Naive thymus-derived CD4-positive, alpha-beta T cell (primary cell): ENCODE measurements around the gene PPA2. TPM values are rescaled to one million over a fixed set of nuclear protein-coding genes. Genes with fewer than 3 reads are reported as not detected.
"Not testable (repeated sequence)": the region's sequence is repeated elsewhere in the genome, so short reads cannot be mapped to it uniquely, and the experiment has no call there.

Experiments
- ATAC-seq: fragments of 150-1000 bp; cut with Tn5 transposase; 2 replicates; pipeline ENCODE4 v1.10.0; 2021; ENCODE audit warnings: mild to moderate bottlenecking, moderate library complexity
- CTCF ChIA-PET: fragments of 350-600 bp; sonication (Branson Sonifier 250); formaldehyde crosslinking; loops from one replicate; lab custom pipeline; 2021; ENCODE audit warnings: antibody characterized with exemption; lab: Charles Lee
- POLR2A ChIA-PET: fragments of 350-600 bp; sonication (Branson Sonifier 250); formaldehyde crosslinking; loops from one replicate; lab custom pipeline; 2021; ENCODE audit warnings: antibody characterized with exemption, inconsistent platforms; lab: Charles Lee
- DNase-seq, 9 donors: peaks; one replicate each; pipeline versions ENCODE4 v3.0.0 to v3.0.0-alpha.2; 2020 to 2022; ENCODE audit warnings: mixed read lengths in 1 of 9
- H3K27ac ChIP-seq: one replicate; pipeline ENCODE4 v1.7.0; 2013; ENCODE audit warnings: mild to moderate bottlenecking, low read depth, low read length, moderate library complexity
- H3K27me3 ChIP-seq, 2 donors: one replicate each; pipeline ENCODE4 v1.7.0; 2013; ENCODE audit warnings: low read length in 2 of 2, mild to moderate bottlenecking in 2 of 2, moderate library complexity in 2 of 2; ENCODE audit not compliant: control insufficient read depth in 2 of 2, insufficient read depth in 2 of 2
- H3K36me3 ChIP-seq, 3 experiments: 1 replicate in 2 of 3; 2 replicates in 1 of 3; pipeline ENCODE4 v1.7.0; 2013; ENCODE audit warnings: low read length in 3 of 3, mild to moderate bottlenecking in 3 of 3, moderate library complexity in 1 of 3; ENCODE audit not compliant: insufficient read depth in 3 of 3, control insufficient read depth in 2 of 3
- H3K4me1 ChIP-seq, 2 donors: one replicate each; pipeline ENCODE4 v1.7.0; 2013; ENCODE audit warnings: low read length in 2 of 2, mild to moderate bottlenecking in 2 of 2, moderate library complexity in 1 of 2; ENCODE audit not compliant: control insufficient read depth in 2 of 2, insufficient read depth in 2 of 2
- H3K4me3 ChIP-seq: 2 replicates; pipeline ENCODE4 v1.7.0; 2013; ENCODE audit warnings: mild to moderate bottlenecking, low read length
- H3K9me3 ChIP-seq, 3 experiments: 1 replicate in 2 of 3; 2 replicates in 1 of 3; pipeline ENCODE4 v1.7.0; 2013; ENCODE audit warnings: low read length in 3 of 3; ENCODE audit not compliant: control insufficient read depth in 2 of 3
- H3K27ac Mint-ChIP-seq, 9 donors: one replicate each; pipeline ENCODE4 v1.8.0; 2020 to 2022; ENCODE audit warnings: mixed read lengths in 9 of 9, mild to moderate bottlenecking in 8 of 9, moderate library complexity in 5 of 9, inconsistent platforms in 2 of 9
- H3K27me3 Mint-ChIP-seq, 5 donors: one replicate each; pipeline ENCODE4 v1.8.0; 2021 to 2022; ENCODE audit warnings: mixed read lengths in 5 of 5, mild to moderate bottlenecking in 1 of 5
- H3K36me3 Mint-ChIP-seq, 5 donors: one replicate each; pipeline ENCODE4 v1.8.0; 2020 to 2022; ENCODE audit warnings: mixed read lengths in 5 of 5, mild to moderate bottlenecking in 3 of 5, inconsistent platforms in 1 of 5
- H3K4me1 Mint-ChIP-seq, 7 donors: one replicate each; pipeline ENCODE4 v1.8.0; 2020 to 2022; ENCODE audit warnings: mixed read lengths in 7 of 7, mild to moderate bottlenecking in 3 of 7, inconsistent platforms in 1 of 7
- H3K4me3 Mint-ChIP-seq, 10 donors: one replicate each; pipeline ENCODE4 v1.8.0; 2020 to 2022; ENCODE audit warnings: mild to moderate bottlenecking in 10 of 10, mixed read lengths in 10 of 10, moderate library complexity in 6 of 10, inconsistent platforms in 2 of 10
- H3K9me3 Mint-ChIP-seq, 11 donors: one replicate each; pipeline ENCODE4 v1.8.0; 2020 to 2022; ENCODE audit warnings: mixed read lengths in 11 of 11, mild to moderate bottlenecking in 4 of 11, inconsistent platforms in 1 of 11, moderate library complexity in 1 of 11
- intact Hi-C, 2 donors: fragments of 100-400 bp; cut with micrococcal nuclease; formaldehyde crosslinking; loops; one replicate each; pipeline ENCODE4 v1.15.1; 2023
- polyA plus RNA-seq, 2 donors: library from polyadenylated mRNA; unstranded; fragments of 300-500 nt; fragmentation: Illumina TruSeq; gene quantifications; one replicate each; pipeline ENCODE4 v1.2.3, GENCODE V29; 2021
- total RNA-seq, 6 experiments: library from RNA in 5 of 6; stranded (reverse) in 5 of 6; gene quantifications; 1 replicate in 5 of 6; 2 replicates in 1 of 6; pipeline ENCODE4 v1.2.3 and lab custom pipeline; 2021 to 2026

The PPA2 gene
- total and polyA plus RNA-seq, 7 experiments from 2014 or later, result 38.2 to 107 (median 51.2) TPM

DNA sequence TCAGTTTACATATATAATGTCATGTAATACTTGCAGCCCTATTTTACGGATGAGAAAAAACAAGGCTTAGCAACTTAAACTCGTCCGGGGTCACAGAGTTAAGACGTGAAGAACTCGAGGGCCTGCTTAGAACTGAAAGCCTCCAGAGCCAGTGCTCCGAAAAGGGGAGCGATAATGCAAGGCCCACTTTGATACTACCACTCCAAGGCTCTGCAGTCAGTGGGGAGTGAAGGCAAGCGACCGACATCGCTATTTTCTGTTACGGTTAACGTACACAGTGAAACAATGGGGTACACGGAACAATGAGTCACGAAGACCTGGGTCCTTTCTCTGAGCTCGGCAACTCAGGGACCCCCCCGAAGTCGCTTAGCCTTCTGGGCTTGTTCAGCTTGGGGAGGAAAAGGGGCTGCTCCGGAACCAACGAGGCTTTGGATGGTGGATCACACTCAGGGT is 965 bp downstream of the PPA2 start:
- H3K27me3 Mint-ChIP-seq, result peaks cover 0 to 7% (median 0%) of the 10 kb centered on the region in 5 donors
- H3K36me3 ChIP-seq, result peaks cover 0 to 7% (median 0%) of the 10 kb centered on the region in 3 experiments
- peaks cover 34 to 54% (median 52%) of the 10 kb centered on the region in 7 donors for H3K4me1 Mint-ChIP-seq

DNA sequence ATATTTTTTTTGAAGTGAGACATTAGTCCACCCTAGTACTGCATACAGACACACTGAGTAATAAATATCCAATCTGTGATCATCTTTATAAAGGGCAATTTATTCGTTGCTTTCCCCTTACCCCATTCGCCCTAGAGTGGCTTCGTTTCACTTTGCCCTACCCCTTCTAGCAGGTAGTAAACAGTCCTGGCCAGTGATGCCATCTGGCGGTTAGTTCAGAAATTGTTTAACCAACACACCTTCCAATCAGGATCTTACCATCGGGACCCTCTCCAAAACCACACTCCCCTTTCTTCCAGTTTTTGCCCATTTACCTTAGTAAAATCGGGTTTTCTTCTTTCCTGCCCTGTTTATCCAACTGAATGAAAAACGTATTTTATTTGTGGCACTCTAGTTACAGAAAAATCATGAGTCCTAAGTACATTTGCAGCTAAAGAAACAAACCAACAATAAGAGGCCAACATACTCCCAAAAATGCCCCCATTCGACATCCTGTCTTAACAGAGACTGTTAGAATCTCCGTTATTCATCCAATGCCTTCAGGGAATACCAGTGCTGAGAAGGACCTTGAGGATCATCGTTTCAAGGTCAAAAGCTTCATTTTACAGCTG is 2.2 kb downstream of the PPA2 start:
- Histone ChIP-seq H3K27ac (peak overlapping the region; percentile 95), H3K9me3 (no peaks in the 10 kb centered on the region), H3K27me3 (no peaks in the 10 kb centered on the region), H3K4me3 (peak overlapping the region; percentile 25), H3K4me1 (peaks cover 18 to 21% of the 10 kb centered on the region in 2 donors), H3K36me3 (peaks cover 0 to 13% (median 0%) of the 10 kb centered on the region in 3 experiments)
- H3K4me3 Mint-ChIP-seq, result peak overlapping the region; percentile 59 to 99 (median 82)
- ChIA-PET CTCF (interaction anchor here (1.4 to 1.7 kb wide), 5 partner anchors 10 to 332 kb away, joined by 3 to 10 read pairs (median 4); no protein-coding TSS in a partner anchor), POLR2A (interaction anchor here (0.6 kb wide), 1 partner anchor 145 kb away, joined by 4 read pairs; no protein-coding TSS in a partner anchor)
- peak; percentile 21 to 75 (median 69) for DNase-seq
- peak; percentile 53 for ATAC-seq
- H3K36me3 Mint-ChIP-seq, result peaks cover 0 to 18% (median 10%) of the 10 kb centered on the region in 5 donors
- peaks cover 42 to 66% (median 63%) of the 10 kb centered on the region in 7 donors for H3K4me1 Mint-ChIP-seq
- intact Hi-C loops, result loop anchor here (1.0 to 5.0 kb wide), 10 partner anchors 165 to 979 kb away; partner anchors contain the start of genes TET2 (in 2 of the 2), AIMP1 (in 1 of the 2), CXXC4 (in 1 of the 2) and TBCK (in 1 of the 2)
- peak overlapping the region; percentile 5 to 100 (median 44) for H3K27ac Mint-ChIP-seq
- peaks cover 0 to 2% (median 0%) of the 10 kb centered on the region in 11 donors for H3K9me3 Mint-ChIP-seq
- H3K27me3 Mint-ChIP-seq, result peaks cover 0 to 5% (median 0%) of the 10 kb centered on the region in 5 donors

More for the DNA sequence above, 965 bp downstream of the PPA2 start:
- H3K27ac ChIP-seq, result peak overlapping the region; percentile 95
- POLR2A ChIA-PET, result interaction anchor here (0.6 to 2.5 kb wide), 9 partner anchors 9 to 843 kb away, joined by 3 to 10 read pairs (median 5); partner anchors contain the start of genes GSTCD, INTS12 and TBCK
- Mint-ChIP-seq H3K4me3 (peak overlapping the region; percentile 96 to 99 (median 98)), H3K27ac (peak overlapping the region; percentile 96 to 100 (median 99)), H3K9me3 (peaks cover 0 to 2% (median 0%) of the 10 kb centered on the region in 11 donors), H3K36me3 (peaks cover 0 to 9% (median 0%) of the 10 kb centered on the region in 5 donors)
- H3K4me1 ChIP-seq, result peaks cover 18 to 21% of the 10 kb centered on the region in 2 donors
- no peaks in the 10 kb centered on the region for H3K9me3 ChIP-seq
- no peak for DNase-seq
- peak overlapping the region; percentile 86 for H3K4me3 ChIP-seq
- CTCF ChIA-PET, result interaction anchor here (0.5 to 1.6 kb wide), 7 partner anchors 237 to 843 kb away, joined by 3 to 12 read pairs (median 4); partner anchors contain the start of genes TBCK and TET2
- no peak for ATAC-seq
- H3K27me3 ChIP-seq, result no peaks in the 10 kb centered on the region
- intact Hi-C loops, result loop anchor here (1.0 to 5.0 kb wide), 5 partner anchors 411 to 981 kb away; partner anchors contain the start of genes AIMP1 (in 2 of the 2), TBCK (in 2 of the 2) and CXXC4 (in 1 of the 2)

DNA sequence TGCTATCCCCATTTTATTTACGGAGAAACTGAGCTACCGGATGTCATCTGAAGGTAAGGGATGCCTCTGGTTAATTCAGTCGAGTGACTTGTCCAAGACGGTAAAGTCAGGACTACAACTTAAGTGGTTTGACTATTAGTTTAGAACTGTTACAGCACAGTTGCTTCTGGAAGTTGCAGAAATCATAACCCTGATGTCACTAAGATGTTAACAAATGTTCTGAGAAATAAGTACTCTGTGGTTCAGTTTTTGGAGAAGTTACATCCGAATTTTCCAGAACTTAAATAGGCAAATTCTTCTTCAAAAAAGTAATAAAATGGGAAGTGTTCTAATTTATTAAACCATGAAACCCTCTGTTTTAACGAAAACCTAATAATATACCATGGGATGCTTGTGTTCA is 3.1 kb downstream of the PPA2 start:
- Mint-ChIP-seq H3K27me3 (peaks cover 0 to 4% (median 0%) of the 10 kb centered on the region in 5 donors), H3K27ac (peak overlapping the region in 1 of 9 donors; percentile 96), H3K9me3 (peaks cover 0 to 2% (median 0%) of the 10 kb centered on the region in 11 donors), H3K36me3 (peaks cover 6 to 24% (median 18%) of the 10 kb centered on the region in 5 donors), H3K4me3 (peak overlapping the region in 4 of 10 donors; percentile 71 to 99 (median 88)), H3K4me1 (peaks cover 44 to 74% (median 72%) of the 10 kb centered on the region in 7 donors)
- Histone ChIP-seq H3K9me3 (no peaks in the 10 kb centered on the region), H3K4me1 (peaks cover 18 to 21% of the 10 kb centered on the region in 2 donors), H3K27me3 (no peaks in the 10 kb centered on the region), H3K36me3 (peaks cover 0 to 16% (median 0%) of the 10 kb centered on the region in 3 experiments), H3K27ac (no peak overlapping the region), H3K4me3 (no peak overlapping the region)
- DNase-seq (no peak), ATAC-seq (no peak)
- CTCF ChIA-PET, result interaction anchor here (0.5 to 1.7 kb wide), 6 partner anchors 9 to 810 kb away, joined by 3 to 10 read pairs (median 4); no protein-coding TSS in a partner anchor
- intact Hi-C loops, result loop anchor here (1.0 to 5.0 kb wide), 9 partner anchors 164 to 978 kb away; partner anchors contain the start of genes TET2 (in 2 of the 2) and CXXC4 (in 1 of the 2)
- POLR2A ChIA-PET, result no interaction called here

DNA sequence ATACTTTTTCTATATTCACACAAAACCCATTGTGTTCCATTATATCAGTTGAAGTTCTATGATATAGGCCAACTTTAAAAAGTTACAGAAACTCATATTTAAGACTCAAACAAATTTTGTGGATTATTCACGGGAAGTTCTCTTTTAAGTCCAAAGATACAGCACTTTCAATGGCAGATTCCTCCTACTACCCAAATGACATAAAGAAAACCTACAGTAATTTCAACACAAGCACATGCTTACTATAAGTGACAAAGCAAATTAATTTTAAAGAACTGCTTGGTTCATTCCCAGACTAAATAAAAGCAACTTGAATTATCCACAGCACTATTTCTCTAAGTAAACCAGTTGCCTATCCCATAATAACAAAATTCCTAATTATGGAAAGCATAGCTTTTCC is 4.1 kb downstream of the PPA2 start:
- ChIA-PET POLR2A (no interaction called here), CTCF (interaction anchor here (0.7 kb wide), 1 partner anchor 22 kb away, joined by 3 read pairs; no protein-coding TSS in a partner anchor)
- Histone ChIP-seq H3K4me3 (no peak overlapping the region), H3K27me3 (no peaks in the 10 kb centered on the region), H3K36me3 (peaks cover 0 to 16% (median 0%) of the 10 kb centered on the region in 3 experiments), H3K9me3 (no peaks in the 10 kb centered on the region), H3K27ac (no peak overlapping the region), H3K4me1 (peaks cover 18 to 21% of the 10 kb centered on the region in 2 donors)
- peaks cover 11 to 33% (median 27%) of the 10 kb centered on the region in 5 donors for H3K36me3 Mint-ChIP-seq
- H3K9me3 Mint-ChIP-seq, result peaks cover 0 to 7% (median 0%) of the 10 kb centered on the region in 11 donors
- H3K4me3 Mint-ChIP-seq, result peak overlapping the region in 3 of 10 donors; percentile 2 to 22 (median 7)
- peaks cover 45 to 83% (median 72%) of the 10 kb centered on the region in 7 donors for H3K4me1 Mint-ChIP-seq
- DNase-seq (no peak), ATAC-seq (no peak)
- no peak overlapping the region for H3K27ac Mint-ChIP-seq
- intact Hi-C loops, result loop anchor here in 1 of 2 donors (2.0 to 5.0 kb wide), 4 partner anchors 407 to 977 kb away; partner anchors contain the start of gene CXXC4
- H3K27me3 Mint-ChIP-seq, result peaks cover 0 to 4% (median 0%) of the 10 kb centered on the region in 5 donors

DNA sequence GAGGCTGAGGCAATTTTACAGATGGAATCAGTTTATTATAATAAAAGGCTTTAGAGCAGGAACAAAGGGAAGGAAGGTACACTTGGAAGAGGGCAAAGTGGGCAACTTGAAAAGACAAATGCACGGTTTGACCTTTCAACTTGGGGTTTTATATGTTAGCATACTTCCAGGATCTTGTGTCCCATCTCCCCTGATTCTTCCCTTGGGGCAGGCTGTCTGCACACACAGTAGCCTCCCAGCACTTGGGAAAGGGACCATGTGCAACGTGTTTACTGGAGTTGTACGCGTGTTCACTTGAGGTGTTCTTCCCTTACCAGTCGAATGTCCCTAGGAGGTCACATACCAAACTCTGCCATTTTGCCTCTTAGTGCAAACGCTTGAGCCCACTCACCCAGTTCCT is 7.3 kb downstream of the PPA2 start:
- Mint-ChIP-seq H3K9me3 (peaks cover 0 to 9% (median 0%) of the 10 kb centered on the region in 11 donors), H3K27ac (peak overlapping the region in 1 of 9 donors; percentile 31), H3K4me3 (no peak overlapping the region), H3K27me3 (no peaks in the 10 kb centered on the region), H3K4me1 (peaks cover 30 to 87% (median 62%) of the 10 kb centered on the region in 7 donors), H3K36me3 (peaks cover 11 to 50% (median 42%) of the 10 kb centered on the region in 5 donors)
- no peaks in the 10 kb centered on the region for H3K9me3 ChIP-seq
- no peak overlapping the region for H3K4me3 ChIP-seq
- ATAC-seq (no peak), DNase-seq (no peak)
- intact Hi-C loops, result no loop called here
- H3K27ac ChIP-seq, result no peak overlapping the region
- no peaks in the 10 kb centered on the region for H3K27me3 ChIP-seq
- H3K4me1 ChIP-seq, result peaks cover 4% of the 10 kb centered on the region in 2 donors
- ChIA-PET POLR2A (no interaction called here), CTCF (no interaction called here)
- peaks cover 0 to 9% (median 0%) of the 10 kb centered on the region in 3 experiments for H3K36me3 ChIP-seq

DNA sequence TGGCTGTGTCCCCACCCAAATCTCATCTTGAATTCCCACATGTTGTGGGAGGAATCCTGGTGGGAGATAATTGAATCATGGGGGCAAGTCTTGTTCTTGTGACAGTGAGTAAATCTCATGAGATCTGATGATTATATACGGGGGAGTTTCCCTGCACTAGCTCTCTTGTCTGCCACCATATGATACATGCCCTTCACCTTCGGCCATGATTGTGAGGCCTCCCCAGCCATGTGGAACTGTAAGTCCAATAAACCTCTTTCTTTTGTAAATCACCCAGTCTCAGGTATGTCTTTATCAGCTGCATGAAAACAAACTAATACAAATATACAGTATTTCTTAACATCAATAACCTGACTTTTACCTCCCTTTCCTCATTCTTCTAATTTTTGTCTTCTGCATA is 9.3 kb downstream of the PPA2 start:
- CTCF ChIA-PET, H3K9me3 Mint-ChIP-seq, H3K27ac ChIP-seq, H3K9me3 ChIP-seq, H3K36me3 ChIP-seq, POLR2A ChIA-PET, intact Hi-C loops, ATAC-seq, H3K4me3 Mint-ChIP-seq, H3K4me1 ChIP-seq, H3K27me3 Mint-ChIP-seq, H3K27me3 ChIP-seq, H3K4me3 ChIP-seq, DNase-seq, H3K27ac Mint-ChIP-seq: not testable (repeated sequence)
- Mint-ChIP-seq H3K36me3 (peaks cover 11 to 57% (median 42%) of the 10 kb centered on the region in 5 donors), H3K4me1 (peaks cover 19 to 76% (median 47%) of the 10 kb centered on the region in 7 donors)
